Uterus (tissue), 2 donors: Measurements from ENCODE around the gene GSTO1.

Experiments used
- POLR2A ChIP-seq, 2 donors: fragments of 450-650 bp; IDR thresholded peaks; one replicate each; pipeline ENCODE4 v1.6.1; 2016; ENCODE audit warnings: antibody characterized with exemption in 2 of 2, mild to moderate bottlenecking in 1 of 2, moderate library complexity in 1 of 2
- TF ChIP-seq, protein P1 (sequence below), 4 experiments: fragments of 200-600 bp in 2 of 4; fragments of 450-650 bp in 2 of 4; sonication (generic) in 2 of 4; IDR thresholded peaks; one replicate each; pipeline ENCODE4 v1.5.1; 2016 to 2019; ENCODE audit warnings: antibody characterized with exemption in 4 of 4, mild to moderate bottlenecking in 2 of 4, moderate library complexity in 1 of 4

DNA sequence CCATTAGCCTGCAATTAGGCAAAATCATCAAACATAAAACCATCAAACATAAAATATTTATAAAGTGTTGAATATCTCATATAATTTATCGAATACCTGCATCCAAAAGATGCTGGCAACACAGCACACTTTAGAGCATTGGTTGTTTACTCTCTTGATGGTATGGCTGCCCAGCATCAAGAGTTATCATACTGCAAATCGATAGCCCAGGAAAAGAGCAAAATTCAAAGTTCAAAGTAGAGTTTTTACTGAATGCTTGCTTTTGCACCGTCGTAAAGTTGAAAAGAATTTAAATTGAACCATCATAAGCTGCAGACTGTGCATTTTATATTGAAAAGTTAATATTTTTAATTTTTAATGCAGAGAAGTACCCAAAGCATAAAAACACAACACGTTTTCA lies 10.1 kb downstream of the GSTO1 start:
- TF ChIP-seq, protein P1, sequence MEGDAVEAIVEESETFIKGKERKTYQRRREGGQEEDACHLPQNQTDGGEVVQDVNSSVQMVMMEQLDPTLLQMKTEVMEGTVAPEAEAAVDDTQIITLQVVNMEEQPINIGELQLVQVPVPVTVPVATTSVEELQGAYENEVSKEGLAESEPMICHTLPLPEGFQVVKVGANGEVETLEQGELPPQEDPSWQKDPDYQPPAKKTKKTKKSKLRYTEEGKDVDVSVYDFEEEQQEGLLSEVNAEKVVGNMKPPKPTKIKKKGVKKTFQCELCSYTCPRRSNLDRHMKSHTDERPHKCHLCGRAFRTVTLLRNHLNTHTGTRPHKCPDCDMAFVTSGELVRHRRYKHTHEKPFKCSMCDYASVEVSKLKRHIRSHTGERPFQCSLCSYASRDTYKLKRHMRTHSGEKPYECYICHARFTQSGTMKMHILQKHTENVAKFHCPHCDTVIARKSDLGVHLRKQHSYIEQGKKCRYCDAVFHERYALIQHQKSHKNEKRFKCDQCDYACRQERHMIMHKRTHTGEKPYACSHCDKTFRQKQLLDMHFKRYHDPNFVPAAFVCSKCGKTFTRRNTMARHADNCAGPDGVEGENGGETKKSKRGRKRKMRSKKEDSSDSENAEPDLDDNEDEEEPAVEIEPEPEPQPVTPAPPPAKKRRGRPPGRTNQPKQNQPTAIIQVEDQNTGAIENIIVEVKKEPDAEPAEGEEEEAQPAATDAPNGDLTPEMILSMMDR (IDR thresholded peaks at IDR 0.05), result no peak
- TF ChIP-seq POLR2A (IDR thresholded peaks at IDR 0.05), result no peak
